Hematopoietic multipotent progenitor cell (in vitro differentiated cells): ENCODE data around the gene HOXA3. TPM values are rescaled to one million over a fixed set of nuclear protein-coding genes. Genes with fewer than 3 reads are reported as not detected.

Source experiments
- DNase-seq, 3 donors: peaks; one replicate each; pipeline ENCODE4 v3.0.0-alpha.2; 2011 to 2015; ENCODE audit warnings: low read depth in 2 of 3, low spot score in 2 of 3
- total RNA-seq: library from RNA; depleted of rRNA; stranded (reverse); fragments of >200 nt; gene quantifications from one replicate; pipeline ENCODE4 v1.2.3, GENCODE V29; 2012

HOXA3 gene
- total RNA-seq, 1 donor, result 14.3 TPM

- no peak for DNase-seq
Measured at GRCh38 chr7:27132214-27132613, 20.2 kb downstream of the HOXA3 start.

GRCh38 chr7:27131390-27131819 lies 21.0 kb downstream of the HOXA3 start:
- no peak for DNase-seq

GRCh38 chr7:27130540-27131389 lies 21.6 kb downstream of the HOXA3 start, which contains the start of gene HOXA4:
Gene HOXA4 (minus strand): TSS chr7:27130757. CDS start chr7:27130733, 24 bp downstream.
- peak in 2 of 3 donors; percentile 55 to 86 for DNase-seq

GRCh38 chr7:27129729-27130539 lies 22.4 kb downstream of the HOXA3 start:
- no peak for DNase-seq

GRCh38 chr7:27128776-27129728 lies 23.3 kb downstream of the HOXA3 start:
- DNase-seq, result no peak

- DNase-seq, result no peak
Measured at GRCh38 chr7:27128034-27128433, 24.3 kb downstream of the HOXA3 start.

GRCh38 chr7:27126596-27127327 lies 25.6 kb downstream of the HOXA3 start:
- no peak for DNase-seq

- no peak for DNase-seq
Measured at GRCh38 chr7:27125986-27126394, 26.4 kb downstream of the HOXA3 start.

- DNase-seq, result no peak
Measured at GRCh38 chr7:27124902-27125689, 27.3 kb downstream of the HOXA3 start.

GRCh38 chr7:27124096-27124901 lies 28.1 kb downstream of the HOXA3 start:
- DNase-seq, result no peak

GRCh38 chr7:27123477-27124053 lies 28.8 kb downstream of the HOXA3 start:
- DNase-seq, result no peak

GRCh38 chr7:27123007-27123476 lies 29.3 kb downstream of the HOXA3 start:
- no peak for DNase-seq

- DNase-seq, result no peak
Measured at GRCh38 chr7:27122077-27122910, 30.1 kb downstream of the HOXA3 start.

GRCh38 chr7:27121684-27122076 lies 30.7 kb downstream of the HOXA3 start:
- no peak for DNase-seq

GRCh38 chr7:27119412-27119911 lies 32.9 kb downstream of the HOXA3 start:
- no peak for DNase-seq

GRCh38 chr7:27118580-27118979 lies 33.8 kb downstream of the HOXA3 start:
- no peak for DNase-seq
